ENCODE data around the gene MCIDAS. TPM values are rescaled to one million over a fixed set of nuclear protein-coding genes. Genes with fewer than 3 reads are reported as not detected.

Gene MCIDAS
- total RNA-seq = not detected

DNA sequence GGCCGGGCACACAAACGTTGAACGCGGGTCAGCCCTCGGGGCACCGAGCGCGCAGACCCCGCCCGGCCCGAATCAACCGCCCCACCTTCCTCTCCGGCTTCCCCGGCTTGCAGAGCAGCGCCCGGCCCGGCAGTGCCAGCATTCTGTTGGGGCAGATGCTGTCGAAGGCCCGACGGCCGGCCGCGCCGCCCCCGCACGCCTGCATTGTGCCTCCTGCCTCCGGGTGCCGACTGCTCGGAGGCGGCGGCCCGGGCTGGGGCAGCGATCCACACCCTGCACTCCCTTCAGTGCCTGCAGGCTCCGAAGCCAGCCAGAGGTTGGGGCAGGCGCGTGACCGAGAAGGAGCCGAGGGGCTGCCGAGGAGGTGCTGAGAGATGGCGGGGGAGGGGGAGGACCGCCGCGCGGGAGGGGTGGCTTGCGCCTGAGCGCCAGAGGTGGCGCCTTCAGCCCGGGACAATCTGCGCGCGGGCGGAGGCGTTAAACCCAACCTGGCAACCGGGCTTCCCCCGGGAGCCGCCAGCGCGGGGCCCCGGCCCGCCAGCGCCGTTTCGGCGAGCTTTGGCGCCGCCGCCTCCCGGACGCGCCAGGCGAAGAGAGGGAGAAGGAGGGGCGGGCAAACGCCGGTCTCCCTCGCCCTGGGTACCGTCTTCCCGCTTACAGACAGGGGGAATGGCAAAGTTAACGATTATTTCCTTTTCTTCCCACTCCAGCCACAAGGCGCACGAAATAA lies at the start of gene MCIDAS:
TSS of gene MCIDAS (minus strand) at position 382 of the 730 bp plus-strand sequence. CDS start at position 205, 177 bp downstream.
- peak; percentile 61 for DNase-seq

DNA sequence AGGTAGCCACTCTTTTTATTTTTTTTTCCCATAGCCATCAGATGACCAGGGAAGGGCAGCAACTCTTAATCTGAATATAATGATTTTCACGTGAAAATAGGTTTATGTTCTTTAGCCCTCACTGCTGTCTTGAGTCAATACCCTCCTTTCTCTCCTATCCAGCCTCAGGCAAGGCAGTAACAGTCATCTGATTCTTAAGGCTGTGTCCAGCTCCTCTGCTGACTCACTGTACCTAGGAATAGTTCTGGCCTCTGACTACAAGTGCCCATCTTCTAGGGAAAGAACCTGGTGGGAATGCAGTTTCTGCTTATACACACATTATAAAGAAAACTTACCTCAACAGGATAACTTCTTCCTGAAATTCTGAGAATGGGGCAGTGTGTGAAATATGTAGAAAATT lies 49.7 kb upstream of the MCIDAS start:
- DNase-seq = no peak

DNA sequence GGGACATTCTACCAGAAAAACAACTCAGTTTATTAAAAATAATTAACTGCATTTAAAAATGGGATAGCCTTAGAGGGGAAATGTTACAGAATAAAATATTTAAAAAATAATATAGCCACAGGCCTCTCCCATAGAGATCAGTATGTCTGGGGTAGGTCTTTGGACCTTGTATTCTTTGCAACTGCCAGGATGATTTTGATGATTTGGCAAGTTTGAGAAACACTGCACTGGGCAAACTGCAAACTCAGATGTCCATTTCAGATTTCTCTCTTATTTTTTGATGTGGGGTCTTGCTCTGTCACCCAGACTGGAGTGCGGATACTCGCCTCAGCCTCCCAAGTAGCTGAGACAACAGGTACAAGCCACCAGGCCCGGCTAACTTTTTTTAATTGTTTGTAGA lies 31.2 kb upstream of the MCIDAS start:
- DNase-seq = no peak

DNA sequence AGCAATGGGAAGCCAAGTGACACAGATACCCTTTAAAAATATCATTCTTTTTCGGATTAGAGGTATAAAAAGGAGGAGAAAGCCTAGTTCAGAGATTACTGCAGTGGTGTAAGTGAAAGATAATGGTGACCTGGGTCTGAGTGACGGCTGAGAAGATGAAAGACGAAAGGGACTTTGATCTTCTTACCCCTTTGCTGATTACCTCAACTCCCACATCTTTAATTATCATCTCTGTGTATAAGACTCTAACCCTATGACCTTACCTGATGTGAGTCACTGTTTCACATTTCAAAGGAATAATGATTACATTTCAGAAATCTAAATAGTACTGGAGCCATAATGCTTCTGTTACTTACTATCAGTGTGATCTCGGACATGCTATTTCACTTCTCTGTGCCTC lies 27.7 kb upstream of the MCIDAS start:
- no peak for DNase-seq

DNA sequence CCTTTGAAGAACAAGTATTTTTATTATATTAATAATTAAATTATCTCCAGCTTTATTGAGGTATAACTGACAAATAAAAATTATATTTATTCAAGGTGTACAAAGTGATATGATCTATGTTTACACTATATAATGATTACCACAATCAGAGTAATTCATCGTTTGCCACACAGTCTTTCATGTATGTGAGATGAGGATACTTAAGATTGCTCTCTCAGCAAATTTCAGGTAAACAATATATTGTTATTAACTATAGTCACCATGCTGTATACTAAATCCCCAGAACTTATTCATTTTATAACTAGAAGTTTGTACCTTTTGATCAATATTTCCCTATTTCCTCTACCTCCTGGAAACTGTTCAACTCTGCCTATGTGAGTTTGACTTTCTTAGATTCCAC lies 22.9 kb upstream of the MCIDAS start:
- DNase-seq = no peak

DNA sequence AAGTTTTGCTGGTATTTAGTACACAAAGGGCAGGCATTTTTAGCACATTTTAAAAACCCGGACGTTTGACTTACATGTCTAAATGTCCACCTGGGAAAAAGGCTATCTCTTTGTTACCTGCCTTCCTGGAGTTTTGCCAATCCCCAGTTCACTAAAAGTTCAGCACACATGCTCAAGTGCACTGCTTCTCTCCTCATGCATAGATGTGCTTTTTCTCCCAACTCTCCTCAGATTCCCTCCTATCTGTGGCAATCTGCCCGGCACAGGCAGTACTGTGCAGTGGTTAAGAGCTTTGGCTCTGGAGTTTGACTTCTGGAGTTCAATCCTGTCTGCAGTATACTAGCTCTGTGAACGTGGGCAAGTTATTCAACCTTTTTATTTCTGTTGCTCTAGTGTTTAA lies 14.6 kb upstream of the MCIDAS start:
- DNase-seq = peak; percentile 35

DNA sequence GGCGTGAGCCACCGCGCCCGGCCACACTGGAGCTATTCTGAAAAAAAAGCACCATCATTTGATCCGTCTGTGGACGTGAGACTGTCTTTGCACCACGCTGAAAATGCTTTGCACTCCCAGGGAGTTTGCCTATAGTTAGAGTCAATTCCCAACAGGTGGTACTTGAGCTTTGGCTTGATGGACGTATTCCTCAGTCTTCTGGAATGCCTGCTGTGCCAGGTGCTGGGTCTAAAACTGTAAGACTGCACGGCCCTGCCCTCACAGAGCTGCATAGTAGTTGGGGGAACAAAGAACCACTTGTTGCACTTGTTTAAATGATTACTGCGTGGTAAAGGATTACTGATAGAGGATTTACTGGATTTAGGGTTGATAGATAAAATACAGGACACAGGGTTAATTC lies 9.7 kb upstream of the MCIDAS start:
- DNase-seq = peak; percentile 83

DNA sequence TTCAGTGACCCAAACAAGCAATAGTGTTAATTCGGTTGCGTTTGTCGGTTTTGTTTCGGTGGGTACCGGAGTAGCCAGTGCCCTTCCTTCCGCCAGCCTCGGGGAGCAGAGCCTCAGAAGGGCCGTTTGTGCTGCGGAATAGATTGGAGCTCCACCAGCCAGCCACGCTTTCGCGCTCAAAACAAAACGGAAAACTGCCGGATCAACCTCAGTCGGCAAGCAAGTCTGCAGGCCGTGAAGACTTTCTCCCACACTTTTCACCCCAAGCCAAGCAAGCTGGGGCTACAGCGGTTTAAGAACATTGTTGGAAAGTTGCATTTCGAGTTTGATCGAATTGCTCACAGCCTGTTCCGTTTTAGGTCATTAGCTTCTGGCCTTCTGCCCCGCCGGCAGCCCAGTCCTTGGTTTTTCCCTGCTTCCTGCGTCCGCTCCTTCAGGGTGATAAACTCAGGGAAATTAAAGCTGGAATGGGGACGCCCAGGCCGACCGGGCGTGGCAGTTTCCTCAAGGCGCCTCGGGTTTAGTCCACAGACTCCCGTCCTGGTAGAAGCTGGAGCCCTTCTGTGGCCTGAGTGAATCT lies 7.1 kb upstream of the MCIDAS start:
- DNase-seq = peak; percentile 51

DNA sequence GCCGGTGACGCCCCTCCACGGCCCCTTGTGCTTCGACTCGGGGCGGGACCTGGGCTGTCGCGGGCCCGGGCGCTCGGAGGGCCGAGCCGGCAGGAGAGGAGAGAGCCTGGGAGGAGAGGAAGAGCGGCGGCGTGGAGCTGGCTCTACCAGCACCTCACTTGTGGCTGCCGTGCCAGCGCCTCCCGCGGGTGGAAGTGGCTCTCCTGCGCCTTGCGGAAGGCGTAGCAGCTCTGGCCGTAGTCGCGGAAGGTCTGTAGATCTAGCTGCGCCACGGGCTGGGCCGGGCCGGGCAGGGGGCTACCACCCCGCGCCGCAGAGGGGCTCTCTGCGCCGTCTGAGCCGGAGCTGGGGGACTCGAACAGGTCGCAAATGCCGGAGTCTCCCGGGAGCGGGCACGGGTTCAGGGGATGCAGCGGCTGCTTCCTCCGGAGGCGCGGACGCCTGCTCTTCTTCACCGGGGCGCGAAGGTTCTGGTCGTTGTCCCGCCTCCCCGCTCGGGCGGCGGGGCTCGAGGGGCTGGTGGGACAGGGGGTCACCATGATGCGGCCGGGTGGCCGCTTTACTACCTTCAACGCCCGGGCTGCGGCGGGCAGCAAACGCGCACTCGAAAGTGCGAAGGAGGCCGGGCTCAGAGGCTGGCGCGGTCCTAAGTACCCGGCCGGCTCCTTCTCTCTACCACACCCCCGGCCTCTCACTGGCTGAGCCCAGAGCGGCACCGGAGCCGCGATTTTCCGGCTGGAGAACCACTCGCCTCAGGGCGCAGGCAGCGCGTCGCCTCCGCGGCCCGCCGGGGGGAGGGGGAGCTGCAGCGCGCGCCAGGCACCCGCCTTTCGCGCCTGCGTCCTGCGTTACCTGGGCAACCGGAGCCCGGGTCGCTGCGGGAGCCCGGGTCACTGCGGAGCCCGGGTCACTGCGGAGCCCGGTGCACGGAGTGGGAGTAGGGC lies 6.1 kb upstream of the MCIDAS start, which contains the start of gene CCNO:
TSS of gene CCNO (minus strand) at position 624 of the 944 bp plus-strand sequence. CDS start at position 539, 85 bp downstream.
- peak; percentile 83 for DNase-seq

DNA sequence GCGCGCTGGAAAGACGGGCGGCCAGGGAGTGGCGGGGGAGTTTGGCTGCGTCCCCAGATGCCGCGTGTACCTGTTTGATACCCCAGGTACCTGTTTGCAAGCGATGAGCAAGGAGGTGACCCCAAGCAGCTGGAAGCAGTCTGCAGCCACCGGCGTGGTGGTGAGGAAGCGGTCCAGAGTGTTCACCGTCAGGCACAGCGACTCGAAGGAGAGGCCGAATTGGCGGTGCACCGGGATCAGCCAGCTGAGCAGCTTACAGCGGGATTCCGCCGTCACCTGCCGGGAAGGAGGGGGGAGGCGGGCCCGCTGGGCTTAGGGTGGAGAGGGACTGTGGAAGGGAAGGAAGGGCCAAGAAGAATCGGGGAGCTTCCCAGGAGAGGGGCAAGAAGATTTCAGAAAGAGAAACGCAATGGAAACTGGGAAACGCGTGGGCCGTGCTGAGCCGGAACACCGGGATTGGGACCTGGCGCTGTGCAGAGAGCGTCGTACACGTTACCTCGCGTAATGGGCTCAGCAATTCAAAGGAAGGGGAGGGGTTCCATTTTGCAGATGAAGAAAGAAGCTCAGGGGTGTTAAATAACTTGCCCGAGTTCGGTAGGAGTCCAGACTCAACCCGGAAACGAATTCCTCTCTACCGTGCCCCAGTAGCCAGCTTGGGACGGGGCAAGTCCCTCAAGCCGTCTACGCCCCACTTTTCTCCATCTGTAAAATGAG lies 5.3 kb upstream of the MCIDAS start:
- peak; percentile 44 for DNase-seq

DNA sequence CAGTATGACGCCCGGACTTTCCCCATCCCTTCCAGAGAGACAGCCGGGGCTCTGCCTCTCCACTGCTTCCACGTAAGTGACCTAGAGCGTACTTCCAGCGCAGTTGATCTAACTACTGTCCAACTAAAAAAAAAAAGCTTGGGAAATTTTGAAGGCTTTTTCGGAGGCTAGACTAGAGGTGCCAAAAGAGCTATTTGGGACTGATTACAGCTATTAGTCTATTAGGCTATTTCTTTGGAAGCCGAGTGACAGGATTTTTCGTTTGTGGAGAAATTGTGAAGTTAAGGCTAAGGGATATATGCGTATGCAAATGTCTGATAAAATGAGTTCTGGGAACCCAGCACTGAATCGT lies 4.8 kb upstream of the MCIDAS start:
- DNase-seq = peak; percentile 29

DNA sequence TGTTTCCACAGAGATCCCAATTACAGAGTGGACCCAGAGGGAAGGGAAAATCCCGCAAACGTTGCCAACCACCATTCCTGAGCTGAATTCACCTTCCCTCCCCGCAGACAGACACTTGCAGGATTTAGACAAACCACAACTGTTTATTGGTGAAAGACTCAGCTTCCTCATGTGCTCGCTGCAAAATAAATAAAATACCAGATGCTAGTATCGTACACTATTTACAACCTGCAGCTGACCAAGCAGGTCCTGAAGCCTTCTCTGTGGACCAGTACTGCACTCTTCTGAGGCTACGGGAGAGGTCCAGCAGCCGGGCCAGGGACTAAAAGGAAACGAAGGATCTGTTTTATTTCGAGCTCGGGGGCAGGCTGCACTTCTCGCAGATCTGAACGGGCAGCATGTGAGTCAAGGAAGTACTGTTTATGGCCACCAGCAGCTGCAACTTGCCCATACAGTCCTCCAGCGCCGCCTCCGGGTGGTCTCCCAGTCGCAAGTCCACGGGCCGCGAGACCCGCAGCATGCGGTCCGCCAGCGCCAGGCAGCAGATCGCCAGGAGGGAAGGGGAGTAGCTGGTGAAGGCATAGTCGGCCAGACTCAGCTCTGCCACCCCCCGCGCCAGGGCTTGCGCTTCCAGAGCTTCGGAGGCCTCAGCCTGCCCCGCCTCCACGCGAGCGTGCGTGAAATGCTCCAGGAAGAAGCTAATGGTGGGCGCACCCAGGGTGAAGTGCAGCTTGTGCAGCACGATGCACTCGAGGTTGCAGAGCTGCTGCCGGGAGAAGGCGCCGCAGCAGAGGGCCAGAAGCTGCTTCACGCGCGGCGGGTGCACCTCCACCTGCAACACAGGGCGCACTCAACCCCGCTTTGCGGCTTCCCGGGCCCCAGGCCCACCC lies 4.2 kb upstream of the MCIDAS start:
- DNase-seq = peak; percentile 44

DNA sequence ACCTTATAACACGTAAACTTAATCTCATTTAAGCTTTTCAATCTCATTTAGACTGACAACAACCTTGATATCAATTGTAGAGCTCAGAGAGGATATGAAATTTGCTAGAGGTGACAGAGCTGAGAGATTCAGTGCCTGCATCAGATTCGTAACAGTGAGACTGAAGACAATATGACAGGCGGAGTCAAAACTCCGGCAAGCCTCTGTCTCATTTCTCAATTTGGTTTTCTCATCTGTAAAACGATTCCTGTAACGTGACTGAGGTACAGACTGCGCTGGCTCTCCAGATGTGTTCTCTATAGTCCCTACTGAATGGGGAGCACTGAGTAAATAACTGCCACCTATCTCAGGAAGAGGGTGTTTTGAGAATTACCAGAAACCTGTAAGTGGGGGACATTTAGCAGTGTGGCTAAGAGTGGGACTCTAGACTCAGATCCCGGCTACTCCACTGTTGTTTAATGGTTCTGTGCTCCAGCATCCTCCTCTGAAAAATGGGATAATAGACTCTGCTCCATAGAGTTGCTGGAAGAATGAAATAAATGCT lies 3.0 kb upstream of the MCIDAS start:
- DNase-seq = no peak

DNA sequence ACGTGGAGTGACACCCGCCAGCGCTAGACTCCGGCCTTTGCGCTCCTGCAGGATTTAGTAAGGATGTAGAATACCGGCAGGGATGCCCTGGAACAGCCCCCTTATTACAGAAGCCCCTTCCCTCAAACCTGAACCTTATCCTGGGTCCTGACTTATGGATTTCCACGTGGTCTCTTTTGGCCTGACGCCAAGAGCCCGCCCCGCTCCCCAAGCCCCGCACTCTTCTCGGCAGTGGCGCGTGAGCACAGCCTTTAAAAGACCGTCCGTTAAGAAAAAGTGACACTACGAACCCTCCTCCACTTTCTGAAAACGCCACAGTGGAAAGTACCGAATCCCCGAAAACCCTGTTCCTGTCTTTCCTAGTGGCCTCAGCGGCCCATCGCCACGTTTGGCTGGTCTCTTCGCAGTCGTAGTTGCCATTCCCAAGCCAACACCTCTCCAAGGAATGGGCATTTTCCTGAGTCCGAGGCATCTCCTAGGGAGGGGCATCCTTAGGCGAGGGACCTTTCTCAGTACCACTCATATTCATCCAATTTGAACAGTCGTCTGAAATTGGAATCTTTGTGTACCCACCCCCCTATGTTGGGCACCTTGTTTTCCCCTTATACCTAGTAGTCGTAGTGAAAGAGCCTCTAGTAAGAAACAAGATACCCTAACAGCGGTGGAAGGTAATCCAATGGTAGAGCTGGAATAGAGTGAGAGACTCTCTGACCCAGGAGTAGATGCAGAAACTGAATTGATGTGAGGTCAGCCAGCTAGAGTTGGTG lies 732 bp upstream of the MCIDAS start:
- no peak for DNase-seq

DNA sequence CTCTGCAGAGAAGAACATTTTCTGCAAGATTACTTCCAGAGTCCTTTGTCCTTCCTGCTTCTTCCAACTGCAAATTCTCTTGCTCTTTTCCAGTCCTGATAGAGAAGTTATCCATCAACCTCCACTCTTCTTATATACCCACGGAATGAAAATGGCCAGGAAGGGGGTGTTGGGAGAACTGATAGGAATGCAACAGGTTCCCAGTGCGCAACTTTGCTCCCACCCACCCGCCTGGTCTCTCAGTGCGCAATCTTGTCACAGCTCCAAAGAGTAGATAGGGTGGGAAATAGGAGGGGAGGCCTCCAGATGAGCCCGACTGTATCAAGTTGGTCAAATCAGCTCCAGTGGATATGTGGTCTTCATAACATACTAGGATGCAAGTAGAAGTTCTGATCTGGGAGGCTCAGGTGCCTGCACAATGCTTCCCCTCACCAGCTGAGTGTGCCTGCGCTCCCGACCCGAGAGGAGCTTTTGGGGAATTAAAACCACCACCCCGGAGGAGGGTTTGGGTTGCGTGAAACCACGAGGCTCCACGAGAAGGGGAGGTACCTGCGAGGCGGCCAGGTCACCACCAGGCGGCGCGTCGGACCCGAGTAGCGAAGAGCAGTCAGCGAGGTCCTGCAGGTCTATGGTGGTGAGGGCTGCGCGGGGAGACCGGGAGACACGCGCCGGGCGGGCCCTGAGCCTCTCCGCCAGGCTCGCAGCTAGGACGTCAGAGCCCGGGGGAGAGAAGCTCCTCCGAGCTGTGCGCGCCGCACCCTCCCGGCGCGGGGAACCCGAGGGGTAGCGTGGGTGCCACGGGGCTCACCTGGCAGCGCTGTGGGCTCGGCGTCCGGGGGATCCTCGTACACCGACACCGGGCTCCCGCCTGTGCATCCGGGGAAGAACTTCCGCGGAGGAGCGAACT lies 835 bp downstream of the MCIDAS start:
- DNase-seq = peak; percentile 81

DNA sequence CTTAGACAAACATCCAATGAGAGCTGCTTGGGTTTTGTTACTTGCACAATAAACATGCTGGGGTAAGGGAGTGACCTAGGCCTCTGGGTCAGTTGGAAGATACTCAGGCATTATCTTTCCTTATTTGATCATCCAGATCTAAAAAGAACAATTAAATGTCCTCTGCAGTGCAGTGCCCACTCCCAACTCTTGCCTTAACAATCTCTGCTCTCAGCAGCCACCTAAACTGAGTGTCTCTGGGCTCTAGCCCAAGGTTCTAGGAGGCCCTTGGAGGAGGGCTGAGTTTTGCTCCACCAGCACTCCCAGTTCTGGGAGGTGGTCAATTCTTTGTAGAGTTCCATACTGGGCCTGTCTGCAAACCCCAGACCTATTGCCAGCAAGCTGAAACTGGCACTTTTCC lies 1.8 kb downstream of the MCIDAS start:
- no peak for DNase-seq

DNA sequence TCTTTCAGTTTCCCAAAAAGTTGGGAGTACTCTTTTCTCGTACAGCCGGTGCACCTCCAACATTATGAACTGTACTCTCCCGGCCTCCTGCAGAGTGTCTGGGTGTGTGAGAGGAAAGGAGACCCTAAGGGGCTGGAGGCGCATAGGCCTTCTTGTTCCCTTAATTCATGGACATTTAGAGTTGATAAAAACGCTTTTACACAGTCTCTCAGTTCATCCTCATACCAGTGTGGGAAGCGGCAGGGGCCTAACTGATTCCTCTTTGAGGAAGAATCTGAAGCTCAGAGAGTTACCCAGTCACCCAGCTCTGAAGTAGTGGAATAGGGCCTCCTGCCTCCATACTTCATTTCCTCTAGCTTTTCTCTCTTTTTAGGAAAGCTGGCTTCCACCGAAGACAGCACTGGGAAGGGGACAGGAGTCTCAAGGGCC lies 3.3 kb downstream of the MCIDAS start:
- no peak for DNase-seq

DNA sequence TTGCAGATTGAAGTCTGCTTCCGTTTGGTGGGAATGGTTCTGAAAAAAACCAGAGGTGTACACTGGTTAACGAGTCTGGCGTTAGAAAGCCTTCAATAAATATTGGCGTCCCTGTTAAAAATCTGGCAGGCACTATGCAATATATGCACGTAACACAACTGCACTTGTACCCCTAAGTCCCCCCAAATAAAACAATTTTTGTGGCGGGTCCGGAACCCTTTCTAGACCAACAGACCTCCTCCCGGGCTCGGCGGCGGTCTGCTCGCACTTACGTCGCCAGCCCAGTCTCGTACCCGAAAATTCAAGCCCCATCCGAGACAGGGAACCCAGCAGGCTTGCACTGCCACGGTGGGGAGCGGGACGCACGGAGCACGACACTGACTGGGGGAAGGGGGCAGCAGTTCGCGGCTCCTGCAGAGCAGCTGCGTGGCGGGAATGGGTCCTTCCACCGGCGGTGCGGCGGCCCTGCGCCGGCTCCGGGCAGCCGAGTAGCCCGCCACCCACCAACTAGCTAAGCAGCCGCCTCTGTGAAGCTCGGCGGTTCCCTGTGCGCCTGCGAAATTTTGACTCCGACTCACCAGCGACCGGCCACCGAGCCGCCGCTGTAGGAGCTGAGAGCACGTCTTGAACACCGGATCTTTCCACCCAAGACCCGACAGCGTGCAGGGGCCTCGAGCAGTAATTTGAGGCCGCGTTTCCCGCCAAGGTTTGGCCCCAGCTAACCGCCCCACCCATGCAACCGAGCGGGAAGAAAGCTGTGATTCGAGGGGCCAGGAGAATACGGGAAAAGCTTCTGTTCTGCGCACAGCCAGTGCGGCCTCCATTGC lies 3.9 kb downstream of the MCIDAS start:
- DNase-seq = peak; percentile 39
